Mesodermal cell (in vitro differentiated cells): ENCODE data around the gene LARP4B.

Experiments used
- H3K27ac ChIP-seq: 2 replicates; pipeline ENCODE4 v1.7.0; 2013; ENCODE audit warnings: mild to moderate bottlenecking, low read depth, low read length, moderate library complexity; ENCODE audit not compliant: severe bottlenecking
- H3K36me3 ChIP-seq: 2 replicates; pipeline ENCODE4 v1.7.1; 2013; ENCODE audit warnings: mild to moderate bottlenecking, low read length, moderate library complexity; ENCODE audit not compliant: control insufficient read depth, insufficient read depth
- H3K4me1 ChIP-seq: one replicate; pipeline ENCODE4 v1.7.1; 2013; ENCODE audit warnings: mild to moderate bottlenecking, low read length; ENCODE audit not compliant: insufficient read depth, control insufficient read depth, poor library complexity, severe bottlenecking
- H3K4me3 ChIP-seq: 2 replicates; pipeline ENCODE4 v1.7.0; 2013; ENCODE audit warnings: low read length, control low read depth, mild to moderate bottlenecking; ENCODE audit not compliant: insufficient read depth, poor library complexity, severe bottlenecking; ENCODE audit errors: extremely low read depth
- H3K9me3 ChIP-seq: 2 replicates; pipeline ENCODE4 v1.7.1; 2013; ENCODE audit warnings: mild to moderate bottlenecking, low read length, moderate library complexity; ENCODE audit not compliant: control insufficient read depth
- WGBS, 2 experiments: methylation state at CpG; one replicate each; pipeline ENCODE4 v1.1.5; 2013; ENCODE audit warnings: missing lambda C conversion rate in 2 of 2; ENCODE audit not compliant: insufficient coverage in 2 of 2; 5-methylcytosine and 5-hydroxymethylcytosine counted together

LARP4B gene

GRCh38 chr10:970311-971149, 39.0 kb upstream of the LARP4B start:
- Histone ChIP-seq H3K36me3 (no peaks in the 10 kb centered on the region), H3K4me1 (peaks cover 5% of the 10 kb centered on the region), H3K27ac (no peak overlapping the region), H3K9me3 (peaks cover 7% of the 10 kb centered on the region), H3K4me3 (no peak overlapping the region)
- WGBS, 2 experiments, result 72 to 75% methylated on average over 9 to 10 of the region's 14 CpGs

GRCh38 chr10:969473-970150, 38.1 kb upstream of the LARP4B start:
- Histone ChIP-seq H3K36me3 (no peaks in the 10 kb centered on the region), H3K4me3 (no peak overlapping the region), H3K9me3 (peaks cover 7% of the 10 kb centered on the region), H3K4me1 (peaks cover 5% of the 10 kb centered on the region), H3K27ac (no peak overlapping the region)
- 87 to 90% methylated on average over 13 to 15 of the region's 15 CpGs for whole genome bisulfite sequencing, 2 experiments

GRCh38 chr10:968546-969199, 37.2 kb upstream of the LARP4B start:
- H3K36me3 ChIP-seq, result no peaks in the 10 kb centered on the region
- H3K4me3 ChIP-seq, result no peak overlapping the region
- no peak overlapping the region for H3K27ac ChIP-seq
- peaks cover 5% of the 10 kb centered on the region for H3K4me1 ChIP-seq
- 93 to 94% methylated on average over 16 to 17 of the region's 17 CpGs for WGBS, 2 experiments
- H3K9me3 ChIP-seq, result peaks cover 7% of the 10 kb centered on the region

- WGBS, 2 experiments, result 86 to 89% methylated on average over 14 to 16 of the region's 20 CpGs
- peaks cover 5% of the 10 kb centered on the region for H3K4me1 ChIP-seq
- H3K36me3 ChIP-seq, result no peaks in the 10 kb centered on the region
- no peak overlapping the region for H3K27ac ChIP-seq
- H3K4me3 ChIP-seq, result no peak overlapping the region
- no peaks in the 10 kb centered on the region for H3K9me3 ChIP-seq
These were observed 35.1 kb upstream of the LARP4B start for GRCh38 chr10:966466-967235.

- Histone ChIP-seq H3K27ac (no peak overlapping the region), H3K9me3 (no peaks in the 10 kb centered on the region), H3K36me3 (no peaks in the 10 kb centered on the region), H3K4me3 (no peak overlapping the region), H3K4me1 (peaks cover 5% of the 10 kb centered on the region)
- WGBS, 2 experiments, result 96% methylated on average over 19 to 20 of the region's 20 CpGs
These were observed 33.5 kb upstream of the LARP4B start for GRCh38 chr10:964988-965417.

GRCh38 chr10:964321-964987, 32.9 kb upstream of the LARP4B start:
- H3K27ac ChIP-seq, result no peak overlapping the region
- 95 to 96% methylated on average over 14 of the region's 15 CpGs for WGBS, 2 experiments
- H3K9me3 ChIP-seq, result no peaks in the 10 kb centered on the region
- H3K36me3 ChIP-seq, result no peaks in the 10 kb centered on the region
- peaks cover 5% of the 10 kb centered on the region for H3K4me1 ChIP-seq
- no peak overlapping the region for H3K4me3 ChIP-seq

- no peaks in the 10 kb centered on the region for H3K9me3 ChIP-seq
- H3K36me3 ChIP-seq, result no peaks in the 10 kb centered on the region
- WGBS, 2 experiments, result 76 to 92% methylated on average over 4 of the region's 4 CpGs
- H3K4me1 ChIP-seq, result peaks cover 5% of the 10 kb centered on the region
- H3K27ac ChIP-seq, result no peak overlapping the region
- no peak overlapping the region for H3K4me3 ChIP-seq
These were observed 32.1 kb upstream of the LARP4B start for GRCh38 chr10:963655-964054.

GRCh38 chr10:963186-963585, 31.7 kb upstream of the LARP4B start:
- H3K4me1 ChIP-seq, result peaks cover 5% of the 10 kb centered on the region
- no peaks in the 10 kb centered on the region for H3K36me3 ChIP-seq
- WGBS, 2 experiments, result 75 to 79% methylated on average over 4 to 5 of the region's 5 CpGs
- H3K9me3 ChIP-seq, result no peaks in the 10 kb centered on the region
- H3K27ac ChIP-seq, result no peak overlapping the region
- H3K4me3 ChIP-seq, result no peak overlapping the region

GRCh38 chr10:962342-962741, 30.8 kb upstream of the LARP4B start:
- no peaks in the 10 kb centered on the region for H3K36me3 ChIP-seq
- no peak overlapping the region for H3K4me3 ChIP-seq
- WGBS, 2 experiments, result 84 to 90% methylated on average over 2 of the region's 3 CpGs
- peaks cover 5% of the 10 kb centered on the region for H3K4me1 ChIP-seq
- H3K9me3 ChIP-seq, result no peaks in the 10 kb centered on the region
- H3K27ac ChIP-seq, result no peak overlapping the region

- WGBS, 2 experiments, result 95 to 98% methylated on average over 5 of the region's 6 CpGs
- H3K4me1 ChIP-seq, result no peaks in the 10 kb centered on the region
- no peak overlapping the region for H3K4me3 ChIP-seq
- H3K36me3 ChIP-seq, result no peaks in the 10 kb centered on the region
- no peaks in the 10 kb centered on the region for H3K9me3 ChIP-seq
- H3K27ac ChIP-seq, result no peak overlapping the region
These were observed 27.4 kb upstream of the LARP4B start for GRCh38 chr10:958856-959255.
